CD4-positive, alpha-beta T cell (primary cell): Measurements from ENCODE around the gene ABR. TPM values are rescaled to one million over a fixed set of nuclear protein-coding genes. Genes with fewer than 3 reads are reported as not detected.

ENCODE experiments used
- ATAC-seq: fragments of 200-7000 bp; cut with Tn5 transposase; one replicate; pipeline ENCODE4 v1.10.0; 2022; ENCODE audit warnings: mild to moderate bottlenecking; ENCODE audit not compliant: poor library complexity
- CTCF ChIA-PET: fragments of 350-600 bp; sonication (Branson Sonifier 250); formaldehyde crosslinking; loops from one replicate; lab custom pipeline; 2021; ENCODE audit warnings: antibody characterized with exemption, inconsistent platforms; lab: Charles Lee
- POLR2A ChIA-PET: fragments of 350-600 bp; sonication (Branson Sonifier 250); formaldehyde crosslinking; loops from one replicate; lab custom pipeline; 2021; ENCODE audit warnings: antibody characterized with exemption, inconsistent platforms; lab: Charles Lee
- DNase-seq, 14 experiments: peaks; one replicate each; pipeline ENCODE4 v3.0.0-alpha.2; 2013 to 2020; ENCODE audit warnings: mixed read lengths in 2 of 14
- H3K27ac ChIP-seq, 2 donors: one replicate each; pipeline versions ENCODE4 v1.5.1 to v1.7.0; 2013; ENCODE audit warnings: low read length in 2 of 2, low read depth in 1 of 2, mild to moderate bottlenecking in 1 of 2
- H3K27me3 ChIP-seq, 2 experiments: 1 replicate in 1 of 2; 2 replicates in 1 of 2; pipeline versions ENCODE4 v1.6.1 to v1.7.0; 2013; ENCODE audit warnings: low read length in 2 of 2, control low read depth in 1 of 2, mild to moderate bottlenecking in 1 of 2, moderate library complexity in 1 of 2; ENCODE audit not compliant: insufficient read depth in 2 of 2, control insufficient read depth in 1 of 2
- H3K36me3 ChIP-seq: one replicate; pipeline ENCODE4 v1.6.1; 2013; ENCODE audit warnings: low read length, control low read depth; ENCODE audit not compliant: insufficient read depth
- H3K4me1 ChIP-seq: one replicate; pipeline ENCODE4 v1.6.1; 2013; ENCODE audit warnings: low read length, control low read depth; ENCODE audit not compliant: insufficient read depth
- H3K4me3 ChIP-seq: one replicate; pipeline ENCODE4 v1.5.1; 2013; ENCODE audit warnings: mild to moderate bottlenecking, low read length, moderate library complexity
- H3K9me3 ChIP-seq, 2 experiments: 1 replicate in 1 of 2; 2 replicates in 1 of 2; pipeline versions ENCODE4 v1.6.1 to v1.7.0; 2013; ENCODE audit warnings: low read length in 2 of 2, mild to moderate bottlenecking in 2 of 2, control low read depth in 1 of 2, moderate library complexity in 1 of 2; ENCODE audit not compliant: control insufficient read depth in 1 of 2, insufficient read depth in 1 of 2
- H3K27ac Mint-ChIP-seq: one replicate; pipeline ENCODE4 v1.8.0; 2020; ENCODE audit warnings: mixed read lengths
- H3K27me3 Mint-ChIP-seq: one replicate; pipeline ENCODE4 v1.8.0; 2021; ENCODE audit warnings: mixed read lengths
- H3K36me3 Mint-ChIP-seq: one replicate; pipeline ENCODE4 v1.8.0; 2021; ENCODE audit warnings: low read depth, mixed read lengths
- H3K4me1 Mint-ChIP-seq: one replicate; pipeline ENCODE4 v1.8.0; 2021; ENCODE audit warnings: low read depth, mixed read lengths
- H3K4me3 Mint-ChIP-seq: one replicate; pipeline ENCODE4 v1.8.0; 2020; ENCODE audit warnings: mild to moderate bottlenecking, mixed read lengths
- H3K9me3 Mint-ChIP-seq: one replicate; pipeline ENCODE4 v1.8.0; 2020; ENCODE audit warnings: mixed read lengths
- CTCF ChIP-seq: fragments of 200-600 bp; IDR thresholded peaks from one replicate; pipeline ENCODE4 v1.8.0; 2022; ENCODE audit warnings: antibody characterized with exemption, mild to moderate bottlenecking
- intact Hi-C, 2 experiments: fragments of 100-400 bp; cut with DNase I in 1 of 2; cut with micrococcal nuclease in 1 of 2; formaldehyde crosslinking; loops; one replicate each; pipeline versions ENCODE4 v1.15.1 to v1.9.0; 2023 to 2025; cut with DNase I, micrococcal nuclease
- total RNA-seq, 174 experiments: library from RNA in 2 of 174; stranded (reverse) in 2 of 174; gene quantifications; one replicate each; pipeline ENCODE4 v1.2.3 and lab custom pipeline; 2021 to 2026

Gene ABR
- total RNA-seq, 2 experiments from 2014 or later, result 72.4 to 74.8 TPM

- no peak overlapping the region for H3K27ac Mint-ChIP-seq
- H3K27me3 ChIP-seq, result no peaks in the 10 kb centered on the region
- no peak for ATAC-seq
- peaks cover 6% of the 10 kb centered on the region for H3K4me1 ChIP-seq
- H3K36me3 ChIP-seq, result peaks cover 77% of the 10 kb centered on the region
- ChIA-PET CTCF (no interaction called here), POLR2A (no interaction called here)
- TF ChIP-seq CTCF, result no peak
- H3K4me3 ChIP-seq, result no peak overlapping the region
- H3K27ac ChIP-seq, result no peak overlapping the region
- H3K27me3 Mint-ChIP-seq, result no peaks in the 10 kb centered on the region
- H3K4me3 Mint-ChIP-seq, result no peak overlapping the region
- intact Hi-C loops, result no loop called here
- no peaks in the 10 kb centered on the region for H3K9me3 Mint-ChIP-seq
- no peaks in the 10 kb centered on the region for H3K9me3 ChIP-seq
- H3K4me1 Mint-ChIP-seq, result peaks cover 17% of the 10 kb centered on the region
- H3K36me3 Mint-ChIP-seq, result peaks cover 66% of the 10 kb centered on the region
- no peak for DNase-seq
These were observed 176.2 kb downstream of the ABR start for GRCh38 chr17:1003633-1003971.

- Mint-ChIP-seq H3K27ac (no peak overlapping the region), H3K9me3 (no peaks in the 10 kb centered on the region), H3K4me3 (no peak overlapping the region), H3K36me3 (peaks cover 63% of the 10 kb centered on the region), H3K4me1 (peaks cover 24% of the 10 kb centered on the region), H3K27me3 (no peaks in the 10 kb centered on the region)
- ATAC-seq (no peak), DNase-seq (no peak)
- intact Hi-C loops, result no loop called here
- CTCF ChIA-PET, result no interaction called here
- Histone ChIP-seq H3K4me3 (no peak overlapping the region), H3K27me3 (no peaks in the 10 kb centered on the region), H3K36me3 (peaks cover 76% of the 10 kb centered on the region), H3K27ac (no peak overlapping the region), H3K9me3 (no peaks in the 10 kb centered on the region), H3K4me1 (peaks cover 12% of the 10 kb centered on the region)
- TF ChIP-seq CTCF, result no peak
- POLR2A ChIA-PET, result no interaction called here
These were observed 176.8 kb downstream of the ABR start for GRCh38 chr17:1002771-1003555.

- no peak overlapping the region for H3K27ac Mint-ChIP-seq
These were observed 177.4 kb downstream of the ABR start for GRCh38 chr17:1002412-1002753.

More at GRCh38 chr17:1002412-1002753, 177.4 kb downstream of the ABR start:
- ATAC-seq (no peak), DNase-seq (no peak)
- Histone ChIP-seq H3K9me3 (no peaks in the 10 kb centered on the region), H3K36me3 (peaks cover 70% of the 10 kb centered on the region), H3K4me3 (no peak overlapping the region), H3K4me1 (peaks cover 18% of the 10 kb centered on the region), H3K27me3 (no peaks in the 10 kb centered on the region), H3K27ac (no peak overlapping the region)
- H3K36me3 Mint-ChIP-seq, result peaks cover 62% of the 10 kb centered on the region
- intact Hi-C loops, result no loop called here
- POLR2A ChIA-PET, result no interaction called here
- H3K9me3 Mint-ChIP-seq, result no peaks in the 10 kb centered on the region
- H3K4me1 Mint-ChIP-seq, result peaks cover 28% of the 10 kb centered on the region
- CTCF ChIA-PET, result no interaction called here
- H3K27me3 Mint-ChIP-seq, result no peaks in the 10 kb centered on the region
- H3K4me3 Mint-ChIP-seq, result no peak overlapping the region
- TF ChIP-seq CTCF, result no peak
